Sigmoid colon (tissue), 7 donors: Measurements from ENCODE around the gene OR8D1. TPM values are rescaled to one million over a fixed set of nuclear protein-coding genes. Genes with fewer than 3 reads are reported as not detected.

Source experiments
- DNase-seq: peaks from one replicate; pipeline ENCODE4 v3.0.0-alpha.2; 2019
- H3K27ac ChIP-seq, 4 donors: fragments of 200-600 bp; sonication (generic); one replicate each; pipeline ENCODE4 v1.5.1; 2016 to 2019; ENCODE audit warnings: mild to moderate bottlenecking in 1 of 4
- H3K27me3 ChIP-seq, 3 donors: fragments of 200-600 bp; sonication (generic); one replicate each; pipeline ENCODE4 v1.5.1; 2019; ENCODE audit warnings: mild to moderate bottlenecking in 1 of 3
- H3K36me3 ChIP-seq, 4 donors: fragments of 200-600 bp; sonication (generic); one replicate each; pipeline ENCODE4 v1.5.1; 2016 to 2019
- H3K4me1 ChIP-seq, 4 donors: fragments of 200-600 bp; sonication (generic); one replicate each; pipeline ENCODE4 v1.5.1; 2017 to 2019
- H3K4me3 ChIP-seq, 4 donors: fragments of 200-600 bp; sonication (generic); one replicate each; pipeline ENCODE4 v1.5.1; 2017 to 2019; ENCODE audit warnings: mild to moderate bottlenecking in 2 of 4, moderate library complexity in 1 of 4
- H3K9me3 ChIP-seq, 4 donors: fragments of 200-600 bp in 3 of 4; sonication (generic) in 3 of 4; one replicate each; pipeline versions ENCODE4 v1.5.1 to v1.6.1; 2013 to 2019
- EP300 ChIP-seq, 4 donors: sonication (generic); formaldehyde crosslinking; IDR thresholded peaks; one replicate each; pipeline ENCODE4 v1.6.1; 2017; ENCODE audit warnings: antibody characterized with exemption in 4 of 4
- POLR2A ChIP-seq, 2 donors: fragments of 450-650 bp; IDR thresholded peaks; one replicate each; pipeline ENCODE4 v1.6.1; 2016; ENCODE audit warnings: antibody characterized with exemption in 2 of 2, mild to moderate bottlenecking in 2 of 2, moderate library complexity in 2 of 2
- POLR2AphosphoS5 ChIP-seq, 4 donors: sonication (generic); formaldehyde crosslinking; IDR thresholded peaks; one replicate each; pipeline ENCODE4 v1.6.1; 2017; ENCODE audit warnings: antibody characterized with exemption in 4 of 4
- WGBS, 2 donors: extraction: QIAGEN DNeasy Blood & Tissue Kit; methylation state at CpG; one replicate each; pipeline ENCODE4 v1.1.7; 2013; 5-methylcytosine and 5-hydroxymethylcytosine counted together
- intact Hi-C: fragments of 100-400 bp; cut with DNase I; formaldehyde crosslinking; loops from one replicate; pipeline ENCODE4 v1.15.1; 2023
- polyA plus RNA-seq, 3 donors: library from polyadenylated mRNA; stranded (reverse); fragments of 200-250 nt; gene quantifications; one replicate each; pipeline ENCODE4 v1.2.3, GENCODE V29; 2013
- total RNA-seq, 4 donors: library from RNA; depleted of rRNA; stranded (reverse); fragments of >200 nt; gene quantifications; one replicate each; pipeline ENCODE4 v1.1.0, GENCODE V29; 2016
- TF ChIP-seq, protein P1 (sequence below), 4 experiments: fragments of 450-650 bp in 3 of 4; fragments of 200-600 bp in 1 of 4; IDR thresholded peaks; one replicate each; pipeline ENCODE4 v1.5.1; 2016 to 2019; ENCODE audit warnings: antibody characterized with exemption in 4 of 4, mild to moderate bottlenecking in 3 of 4, moderate library complexity in 2 of 4
- donor health status: healthy with polysubstance abuse.
- donor health status: Bipolar disorder and iron deficiency.
- donor health status: healthy.

Gene OR8D1
- total and polyA plus RNA-seq, 7 donors = not detected

DNA sequence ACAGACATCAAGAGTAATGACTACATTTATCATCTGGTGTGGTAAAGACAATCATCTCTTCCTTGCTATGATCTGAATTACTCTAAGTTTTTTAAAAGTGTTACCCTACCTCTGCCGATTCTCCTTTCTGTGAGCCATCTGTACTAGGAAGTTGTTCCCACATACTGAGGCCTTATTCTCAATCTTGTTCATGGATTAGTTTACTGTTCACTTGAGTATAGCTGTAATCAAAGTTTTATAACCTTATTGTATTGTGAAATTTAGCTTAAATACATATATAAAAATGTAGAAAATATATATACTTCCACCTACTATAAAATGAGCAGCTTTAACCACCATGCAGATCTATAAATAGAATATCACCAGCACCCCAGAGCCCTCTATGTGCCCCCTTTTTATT lies 8.6 kb upstream of the OR8D1 start:
- Histone ChIP-seq H3K27ac (no peak overlapping the region), H3K9me3 (no peaks in the 10 kb centered on the region), H3K27me3 (no peaks in the 10 kb centered on the region), H3K36me3 (no peaks in the 10 kb centered on the region), H3K4me1 (no peaks in the 10 kb centered on the region), H3K4me3 (no peak overlapping the region)
- no peak for DNase-seq
- 28 to 60% methylated on average over 1 of the region's 1 CpG for WGBS, 2 donors
- no peak for TF ChIP-seq EP300 (IDR thresholded peaks at IDR 0.05)
- TF ChIP-seq POLR2A (IDR thresholded peaks at IDR 0.05) = no peak
- TF ChIP-seq, protein P1, sequence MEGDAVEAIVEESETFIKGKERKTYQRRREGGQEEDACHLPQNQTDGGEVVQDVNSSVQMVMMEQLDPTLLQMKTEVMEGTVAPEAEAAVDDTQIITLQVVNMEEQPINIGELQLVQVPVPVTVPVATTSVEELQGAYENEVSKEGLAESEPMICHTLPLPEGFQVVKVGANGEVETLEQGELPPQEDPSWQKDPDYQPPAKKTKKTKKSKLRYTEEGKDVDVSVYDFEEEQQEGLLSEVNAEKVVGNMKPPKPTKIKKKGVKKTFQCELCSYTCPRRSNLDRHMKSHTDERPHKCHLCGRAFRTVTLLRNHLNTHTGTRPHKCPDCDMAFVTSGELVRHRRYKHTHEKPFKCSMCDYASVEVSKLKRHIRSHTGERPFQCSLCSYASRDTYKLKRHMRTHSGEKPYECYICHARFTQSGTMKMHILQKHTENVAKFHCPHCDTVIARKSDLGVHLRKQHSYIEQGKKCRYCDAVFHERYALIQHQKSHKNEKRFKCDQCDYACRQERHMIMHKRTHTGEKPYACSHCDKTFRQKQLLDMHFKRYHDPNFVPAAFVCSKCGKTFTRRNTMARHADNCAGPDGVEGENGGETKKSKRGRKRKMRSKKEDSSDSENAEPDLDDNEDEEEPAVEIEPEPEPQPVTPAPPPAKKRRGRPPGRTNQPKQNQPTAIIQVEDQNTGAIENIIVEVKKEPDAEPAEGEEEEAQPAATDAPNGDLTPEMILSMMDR (IDR thresholded peaks at IDR 0.05) = no peak
- no peak for TF ChIP-seq POLR2AphosphoS5 (IDR thresholded peaks at IDR 0.05)
- intact Hi-C loops = no loop called here

DNA sequence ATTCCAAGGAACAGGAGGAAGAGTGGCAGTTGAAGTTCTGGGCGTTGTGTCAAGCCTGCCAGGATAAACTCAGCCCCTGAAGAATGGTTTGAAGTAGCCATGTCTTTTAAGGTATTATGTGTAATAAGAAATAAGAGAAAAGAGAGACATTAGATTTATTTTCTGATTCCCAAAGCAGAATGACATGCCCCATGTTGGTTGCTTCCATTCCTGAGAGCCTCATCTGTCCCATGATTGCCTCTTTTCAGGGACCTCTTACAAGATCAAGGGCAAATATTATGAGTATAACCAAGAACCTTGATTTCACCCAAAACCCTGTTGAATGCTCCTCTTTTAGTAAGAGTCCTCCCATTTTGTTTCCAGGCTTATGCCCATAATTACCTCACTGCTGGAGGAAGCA lies 6.3 kb upstream of the OR8D1 start, which contains the start of gene OR8D2:
Gene OR8D2 (minus strand): TSS at position 101 of the 400 bp plus-strand sequence. CDS start 0 bp downstream, at position 101.
- H3K4me3 ChIP-seq = no peak within 1 kb of the TSS
- WGBS, 2 donors = 62 to 78% methylated on average over 1 of the region's 1 CpG
- no peaks in the 10 kb centered on the region for H3K9me3 ChIP-seq
- DNase-seq = no peak
- H3K4me1 ChIP-seq = no peaks in the 10 kb centered on the region
- TF ChIP-seq EP300 (IDR thresholded peaks at IDR 0.05) (no peak), POLR2A (IDR thresholded peaks at IDR 0.05) (no peak), POLR2AphosphoS5 (IDR thresholded peaks at IDR 0.05) (no peak)
- TF ChIP-seq, protein P1 (IDR thresholded peaks at IDR 0.05) = no peak
- H3K27ac ChIP-seq = no peak within 1 kb of the TSS
- intact Hi-C loops = no loop called here
- H3K27me3 ChIP-seq = no peaks in the 10 kb centered on the region
- H3K36me3 ChIP-seq = no peaks in the 10 kb centered on the region

DNA sequence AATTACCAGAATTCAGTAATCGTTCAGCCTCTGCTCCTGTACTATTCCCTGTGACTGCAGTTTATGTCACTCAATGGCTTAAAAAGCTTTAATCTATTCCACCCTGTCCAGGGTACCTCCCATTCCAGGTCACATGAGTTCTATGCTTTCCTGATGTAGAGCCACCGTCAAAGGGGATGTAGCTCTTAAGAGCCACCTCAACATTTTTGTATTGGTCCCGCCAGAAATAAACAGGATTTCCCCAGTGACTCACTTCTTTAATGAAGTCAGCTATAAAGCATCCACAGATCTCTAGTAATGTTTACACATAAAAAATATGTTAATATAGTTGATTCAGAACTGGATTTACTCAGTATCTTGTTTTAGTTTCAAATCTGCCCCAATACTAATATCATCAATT lies 1.3 kb upstream of the OR8D1 start:
- no peak overlapping the region for H3K4me3 ChIP-seq
- no peak overlapping the region for H3K27ac ChIP-seq
- H3K27me3 ChIP-seq = no peaks in the 10 kb centered on the region
- no peak for DNase-seq
- H3K4me1 ChIP-seq = no peaks in the 10 kb centered on the region
- TF ChIP-seq POLR2A (IDR thresholded peaks at IDR 0.05) (no peak), EP300 (IDR thresholded peaks at IDR 0.05) (no peak), POLR2AphosphoS5 (IDR thresholded peaks at IDR 0.05) (no peak)
- TF ChIP-seq, protein P1 (IDR thresholded peaks at IDR 0.05) = no peak
- intact Hi-C loops = no loop called here
- 57 to 66% methylated on average over 3 of the region's 3 CpGs for WGBS, 2 donors
- H3K9me3 ChIP-seq = no peaks in the 10 kb centered on the region
- no peaks in the 10 kb centered on the region for H3K36me3 ChIP-seq

DNA sequence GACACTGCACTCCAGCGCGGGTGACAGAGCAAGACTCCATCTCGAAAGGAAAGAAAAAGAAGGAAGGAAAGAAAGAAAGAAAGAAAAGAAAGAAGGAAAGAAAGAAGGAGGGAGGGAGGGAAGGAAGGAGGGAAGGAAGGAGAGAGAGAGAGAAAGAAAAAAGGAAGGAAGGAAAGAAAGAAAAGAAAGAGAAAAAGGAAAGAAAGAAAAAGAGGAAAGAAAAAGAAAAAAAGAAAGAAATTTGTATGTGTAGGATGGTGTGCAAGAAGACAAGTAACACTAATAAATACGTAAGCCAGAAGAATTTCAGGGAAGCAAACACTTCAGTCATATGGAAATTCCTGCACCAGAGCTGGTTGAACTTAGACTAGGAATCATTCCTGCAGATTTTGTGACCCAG lies 618 bp downstream of the OR8D1 start:
- intact Hi-C loops = no loop called here

More for the DNA sequence above, 618 bp downstream of the OR8D1 start:
- WGBS, 2 donors = 92 to 93% methylated on average over 4 of the region's 4 CpGs
- Histone ChIP-seq H3K4me1 (no peaks in the 10 kb centered on the region), H3K27ac (no peak overlapping the region), H3K9me3 (no peaks in the 10 kb centered on the region), H3K27me3 (no peaks in the 10 kb centered on the region), H3K4me3 (no peak overlapping the region), H3K36me3 (no peaks in the 10 kb centered on the region)
- TF ChIP-seq POLR2AphosphoS5 (IDR thresholded peaks at IDR 0.05) (no peak), POLR2A (IDR thresholded peaks at IDR 0.05) (no peak), EP300 (IDR thresholded peaks at IDR 0.05) (no peak)
- TF ChIP-seq, protein P1 (IDR thresholded peaks at IDR 0.05) = no peak
- DNase-seq = no peak
